Neural progenitor cell (in vitro differentiated cells): ENCODE measurements around the gene AKAP6. TPM values are rescaled to one million over a fixed set of nuclear protein-coding genes. Genes with fewer than 3 reads are reported as not detected.

Experiments used
- DNase-seq: peaks from one replicate; pipeline ENCODE4 v3.0.0-alpha.2; 2016; ENCODE audit warnings: low spot score
- H2AFZ ChIP-seq: fragments of 200-600 bp; sonication (generic); replicated peaks from 2 replicates; pipeline ENCODE4 v1.6.1; 2016; ENCODE audit warnings: antibody characterized with exemption
- H3F3A ChIP-seq: fragments of 200-600 bp; sonication (generic); 2 replicates; pipeline ENCODE4 v1.6.1; 2016; ENCODE audit warnings: antibody characterized with exemption, low read depth
- H3K27ac ChIP-seq: fragments of 200-600 bp; sonication (generic); 2 replicates; pipeline ENCODE4 v1.5.1; 2016; ENCODE audit warnings: mild to moderate bottlenecking
- H3K27me3 ChIP-seq: fragments of 200-600 bp; sonication (generic); 2 replicates; pipeline ENCODE4 v1.6.1; 2016; ENCODE audit warnings: mild to moderate bottlenecking, moderate library complexity
- H3K36me3 ChIP-seq: fragments of 200-600 bp; sonication (generic); 2 replicates; pipeline ENCODE4 v1.5.1; 2016
- H3K4me1 ChIP-seq: fragments of 200-600 bp; sonication (generic); 2 replicates; pipeline ENCODE4 v1.6.1; 2016; ENCODE audit warnings: mixed run types
- H3K4me2 ChIP-seq: fragments of 200-600 bp; sonication (generic); 2 replicates; pipeline ENCODE4 v1.6.1; 2016
- H3K4me3 ChIP-seq: fragments of 200-600 bp; sonication (generic); 2 replicates; pipeline ENCODE4 v1.5.1; 2016
- H3K79me2 ChIP-seq: fragments of 200-600 bp; sonication (generic); 2 replicates; pipeline ENCODE4 v1.6.1; 2016; ENCODE audit warnings: low read depth
- H3K9ac ChIP-seq: fragments of 200-600 bp; sonication (generic); 2 replicates; pipeline ENCODE4 v1.6.1; 2016
- H3K9me3 ChIP-seq: fragments of 200-600 bp; sonication (generic); 2 replicates; pipeline ENCODE4 v1.5.1; 2016; ENCODE audit warnings: low read depth
- H4K20me1 ChIP-seq: fragments of 200-600 bp; sonication (generic); 2 replicates; pipeline ENCODE4 v1.6.1; 2016; ENCODE audit warnings: low read depth
- H3K27ac Mint-ChIP-seq: 3 replicates; pipeline ENCODE4 v1.8.0; 2021; ENCODE audit warnings: mixed read lengths
- H3K27me3 Mint-ChIP-seq: 2 replicates; pipeline ENCODE4 v1.8.0; 2022; ENCODE audit warnings: low read depth, mild to moderate bottlenecking, inconsistent platforms, moderate library complexity, mixed read lengths; ENCODE audit not compliant: insufficient read depth
- H3K36me3 Mint-ChIP-seq: 3 replicates; pipeline ENCODE4 v1.8.0; 2021; ENCODE audit warnings: mixed read lengths
- H3K4me1 Mint-ChIP-seq: 3 replicates; pipeline ENCODE4 v1.8.0; 2021; ENCODE audit warnings: mixed read lengths
- H3K4me3 Mint-ChIP-seq: 3 replicates; pipeline ENCODE4 v1.8.0; 2021; ENCODE audit warnings: mild to moderate bottlenecking, moderate library complexity, mixed read lengths
- H3K9me3 Mint-ChIP-seq: 3 replicates; pipeline ENCODE4 v1.8.0; 2020; ENCODE audit warnings: mixed read lengths
- CTCF ChIP-seq: fragments of 200-600 bp; sonication (generic); IDR thresholded peaks from 2 replicates; pipeline ENCODE4 v1.5.1; 2017; ENCODE audit warnings: antibody characterized with exemption, mild to moderate bottlenecking
- EZH2 ChIP-seq: fragments of 200-600 bp; sonication (generic); IDR thresholded peaks from 2 replicates; pipeline ENCODE4 v1.6.1; 2017; ENCODE audit warnings: antibody characterized with exemption, mild to moderate bottlenecking, moderate library complexity
- EZH2phosphoT487 ChIP-seq: fragments of 200-600 bp; sonication (generic); IDR thresholded peaks from 2 replicates; pipeline ENCODE4 v1.6.1; 2017; ENCODE audit warnings: antibody characterized with exemption
- total RNA-seq: library from RNA; depleted of rRNA; stranded (reverse); fragments of >200 nt; gene quantifications from 2 replicates; pipeline ENCODE4 v1.2.3, GENCODE V29; 2015; ENCODE audit warnings: low replicate concordance

The AKAP6 gene
- total RNA-seq, 1 donor from 2014 or later = 3.7 TPM

GRCh38 chr14:32774214-32774613 lies 445.1 kb downstream of the AKAP6 start:
- Mint-ChIP-seq H3K27me3 (no peaks in the 10 kb centered on the region), H3K36me3 (no peaks in the 10 kb centered on the region)

GRCh38 chr14:32779840-32780239 lies 450.7 kb downstream of the AKAP6 start:
- no peak overlapping the region for H3K27ac Mint-ChIP-seq
- H3K27ac ChIP-seq = no peak overlapping the region
- no peak for TF ChIP-seq EZH2
- TF ChIP-seq CTCF = no peak
- TF ChIP-seq EZH2phosphoT487 = no peak

More at GRCh38 chr14:32774214-32774613, 445.1 kb downstream of the AKAP6 start:
- Mint-ChIP-seq H3K9me3 (no peaks in the 10 kb centered on the region), H3K27ac (no peak overlapping the region), H3K4me3 (no peak overlapping the region), H3K4me1 (peaks cover 3% of the 10 kb centered on the region)
- Histone ChIP-seq H3K27me3 (no peaks in the 10 kb centered on the region), H3K36me3 (no peaks in the 10 kb centered on the region), H3K79me2 (no peaks in the 10 kb centered on the region), H4K20me1 (no peaks in the 10 kb centered on the region), H3K27ac (no peak overlapping the region), H3K4me1 (no peaks in the 10 kb centered on the region), H3K9me3 (no peaks in the 10 kb centered on the region), H3K4me3 (no peak overlapping the region), H3K4me2 (no peak overlapping the region), H3F3A (no peaks in the 10 kb centered on the region), H3K9ac (no peak overlapping the region), H2AFZ (no peak overlapping the region)
- no peak for DNase-seq
- TF ChIP-seq CTCF (no peak), EZH2 (no peak), EZH2phosphoT487 (no peak)

GRCh38 chr14:32784405-32784804 lies 455.3 kb downstream of the AKAP6 start:
- Histone ChIP-seq H3K9ac (no peak overlapping the region), H3K27me3 (no peaks in the 10 kb centered on the region), H3K27ac (no peak overlapping the region), H3K79me2 (no peaks in the 10 kb centered on the region), H2AFZ (no peak overlapping the region), H3K36me3 (no peaks in the 10 kb centered on the region), H3K4me3 (no peak overlapping the region), H3F3A (no peaks in the 10 kb centered on the region), H3K4me2 (no peak overlapping the region), H4K20me1 (no peaks in the 10 kb centered on the region), H3K4me1 (no peaks in the 10 kb centered on the region), H3K9me3 (no peaks in the 10 kb centered on the region)
- H3K27ac Mint-ChIP-seq = no peak overlapping the region
- no peaks in the 10 kb centered on the region for H3K27me3 Mint-ChIP-seq
- H3K4me1 Mint-ChIP-seq = no peaks in the 10 kb centered on the region
- H3K36me3 Mint-ChIP-seq = no peaks in the 10 kb centered on the region
- TF ChIP-seq EZH2 (no peak), CTCF (no peak), EZH2phosphoT487 (no peak)
- H3K4me3 Mint-ChIP-seq = no peak overlapping the region
- DNase-seq = no peak
- peaks cover 5% of the 10 kb centered on the region for H3K9me3 Mint-ChIP-seq

More at GRCh38 chr14:32779840-32780239, 450.7 kb downstream of the AKAP6 start:
- no peaks in the 10 kb centered on the region for H3K36me3 Mint-ChIP-seq
- H3K27me3 Mint-ChIP-seq = no peaks in the 10 kb centered on the region
- H3K4me3 ChIP-seq = no peak overlapping the region
- no peak overlapping the region for H3K4me3 Mint-ChIP-seq
- DNase-seq = no peak
- no peaks in the 10 kb centered on the region for H3K4me1 Mint-ChIP-seq
- H3K9ac ChIP-seq = no peak overlapping the region
- no peak overlapping the region for H2AFZ ChIP-seq
- H3K4me1 ChIP-seq = no peaks in the 10 kb centered on the region
- H3K27me3 ChIP-seq = no peaks in the 10 kb centered on the region
- no peaks in the 10 kb centered on the region for H3K79me2 ChIP-seq
- H3K4me2 ChIP-seq = no peak overlapping the region
- no peaks in the 10 kb centered on the region for H3K36me3 ChIP-seq
- no peaks in the 10 kb centered on the region for H3K9me3 ChIP-seq
- H3F3A ChIP-seq = no peaks in the 10 kb centered on the region
- no peaks in the 10 kb centered on the region for H3K9me3 Mint-ChIP-seq
- no peaks in the 10 kb centered on the region for H4K20me1 ChIP-seq
